Inferior parietal cortex (tissue), 1 donor: ENCODE measurements around the gene C12orf60.

Experiments used
- DNase-seq: peaks from one replicate; pipeline ENCODE4 v3.0.0-alpha.2; 2016; ENCODE audit errors: extremely low spot score

C12orf60 gene

DNA sequence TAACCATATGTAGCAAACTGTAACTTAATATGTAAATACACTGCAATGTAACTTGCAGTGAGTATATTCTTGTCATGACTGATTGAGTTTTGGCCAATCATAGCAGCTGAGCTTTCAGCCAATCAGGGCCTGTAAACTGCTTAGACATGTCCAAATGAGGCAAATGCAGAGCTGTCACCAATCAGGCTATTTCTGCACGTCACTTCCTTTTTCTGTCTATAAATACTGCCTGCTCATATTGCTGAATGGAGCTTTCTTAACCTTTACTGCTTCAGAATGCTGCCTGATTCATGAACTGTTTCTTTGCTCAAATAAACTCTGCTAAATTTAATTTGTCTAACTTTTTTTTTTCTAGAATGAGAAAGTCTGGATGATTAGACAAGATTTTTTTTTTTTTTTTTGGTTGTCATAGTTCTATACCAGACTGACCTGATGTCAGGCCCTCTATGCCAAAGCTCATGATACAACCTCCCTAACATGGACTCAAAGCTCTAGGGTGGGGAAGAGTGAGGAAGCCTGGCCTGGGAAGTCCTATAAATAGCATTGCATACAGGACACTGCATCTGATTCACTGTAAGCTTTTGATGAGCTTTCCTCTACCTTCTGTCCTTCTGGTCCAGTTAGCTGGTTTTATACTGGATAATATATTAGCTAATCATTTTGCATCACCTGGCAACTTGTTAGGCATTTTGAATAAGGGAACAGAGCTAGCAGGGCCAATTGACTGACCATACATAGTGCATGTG lies 70.1 kb downstream of the C12orf60 start:
- DNase-seq, result no peak
